GM18858 (cell line): ENCODE measurements around the gene RAB5IF.

ENCODE experiments used
- ATAC-seq: cut with Tn5 transposase; IDR thresholded peaks from one replicate; pipeline ENCODE4 v1.9.1; 2021; ENCODE audit not compliant: unreplicated experiment

The RAB5IF gene

DNA sequence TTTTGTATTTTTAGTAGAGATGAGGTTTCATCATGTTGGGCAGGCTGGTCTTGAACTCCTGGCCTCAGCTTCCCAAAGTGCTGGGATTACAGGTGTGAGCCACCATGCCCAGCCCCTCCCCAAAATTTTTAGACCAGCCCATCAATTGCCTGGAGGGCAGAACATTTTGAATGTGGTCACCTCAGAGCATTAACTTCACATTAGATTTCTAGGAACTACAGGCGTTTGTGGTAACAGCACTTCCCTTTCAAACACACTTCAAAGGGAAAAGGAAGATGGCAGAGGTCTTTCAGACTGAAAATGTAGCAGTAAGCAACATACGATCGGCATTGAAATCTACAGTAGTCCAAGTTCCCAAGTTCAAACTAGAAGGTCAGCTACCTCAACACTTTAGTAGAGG is 52.7 kb downstream of the RAB5IF start:
- ATAC-seq: no peak
